Fibroblast of peridontal ligament (primary cell): Measurements from ENCODE around the gene NFATC2.

Experiments used
- DNase-seq: peaks from one replicate; pipeline ENCODE4 v3.0.0-alpha.2; 2010; ENCODE audit errors: extremely low read depth

Gene NFATC2

DNA sequence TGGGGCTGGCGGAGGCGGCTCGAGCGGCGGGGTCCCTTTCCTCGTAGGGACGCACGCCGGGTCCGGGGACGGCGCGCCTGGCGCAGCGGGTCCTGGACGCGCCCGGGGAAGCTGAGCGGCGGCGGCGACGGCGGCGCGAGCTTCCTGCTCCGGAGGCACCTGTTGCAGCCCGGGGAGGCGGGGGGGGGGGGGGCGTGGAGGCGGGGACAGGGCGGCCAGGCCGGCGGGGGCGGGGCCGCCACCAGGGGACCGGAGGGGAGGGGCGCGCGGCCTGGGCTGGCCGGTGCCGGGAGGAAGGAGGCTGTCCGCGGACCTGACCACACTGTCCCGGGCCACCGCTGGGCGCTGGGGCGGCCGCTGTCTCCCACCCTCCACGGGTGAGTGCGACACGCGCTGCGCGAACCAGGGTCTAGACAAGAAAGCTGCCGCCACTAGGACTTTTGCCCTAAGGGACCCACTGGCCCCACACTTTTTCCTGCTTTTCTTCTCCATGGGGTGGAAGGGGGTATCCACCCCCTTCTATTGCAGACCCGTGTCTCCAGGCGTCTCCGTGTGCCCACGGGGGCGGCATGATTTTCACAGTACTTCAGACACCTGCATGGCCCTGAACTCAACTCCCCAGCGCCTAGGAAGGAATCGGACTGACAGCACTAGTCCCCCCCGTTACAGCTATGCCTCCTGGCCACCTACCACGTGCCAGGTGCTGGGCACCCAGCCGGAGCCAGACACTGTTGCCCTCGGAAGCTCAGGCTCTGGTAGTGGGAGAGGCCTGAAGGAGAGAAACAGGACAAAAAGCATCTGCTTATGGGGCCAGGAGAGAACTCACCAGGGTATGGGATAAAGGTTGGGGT, at the start of gene NFATC2:
TSS of gene NFATC2 (minus strand) at position 149 of the 851 bp plus-strand sequence. CDS start 220 bp downstream, outside the sequence.
- no peak for DNase-seq

GRCh38 chr20:51591871-51592270, 49.4 kb upstream of the NFATC2 start:
- no peak for DNase-seq

DNA sequence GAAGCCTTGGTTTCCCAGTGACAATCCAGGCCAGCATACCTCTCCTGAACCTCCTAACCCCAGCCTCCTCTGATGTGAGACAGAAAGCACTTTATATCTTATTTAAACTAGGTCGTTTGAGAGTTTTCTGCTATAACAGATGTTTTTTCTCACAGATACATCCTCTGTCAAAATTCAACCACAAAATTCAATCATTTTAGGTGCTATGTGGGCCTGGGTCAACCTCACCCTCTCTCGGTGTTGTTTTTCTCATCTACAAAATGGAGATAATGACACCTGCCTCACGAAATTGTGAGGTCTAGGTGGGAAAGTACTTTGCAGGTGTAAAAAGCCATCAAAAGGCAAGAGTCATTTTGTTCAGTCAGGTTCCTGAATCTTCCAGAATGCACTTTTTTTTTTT, 46.2 kb upstream of the NFATC2 start:
- DNase-seq = no peak

- DNase-seq = no peak
These were observed 44.6 kb upstream of the NFATC2 start for GRCh38 chr20:51587145-51587544.

DNA sequence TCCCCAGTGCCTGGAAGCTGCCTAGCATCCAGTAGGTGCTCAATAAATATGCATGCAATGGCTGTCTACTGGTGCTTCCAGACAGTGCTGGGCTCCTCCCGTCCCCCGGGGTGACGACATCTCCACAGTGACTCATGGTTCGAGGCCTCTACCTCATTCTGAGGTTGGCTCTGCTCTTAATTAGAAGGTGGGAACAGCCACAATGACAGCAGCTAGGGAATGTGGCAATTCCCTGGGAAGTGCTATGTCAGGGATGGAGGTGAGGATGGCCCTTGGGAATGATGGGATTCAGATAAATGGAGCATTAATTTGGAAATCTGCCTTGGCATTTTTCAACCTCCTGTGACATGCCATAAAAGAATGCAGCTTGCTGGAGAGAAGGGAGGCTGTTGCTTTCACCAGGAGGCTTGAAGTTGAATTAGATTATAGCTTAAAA, 43.5 kb upstream of the NFATC2 start:
- peak; percentile 78 for DNase-seq

GRCh38 chr20:51585148-51585547, 42.6 kb upstream of the NFATC2 start:
- no peak for DNase-seq

GRCh38 chr20:51584737-51585136, 42.2 kb upstream of the NFATC2 start:
- no peak for DNase-seq

- DNase-seq = no peak
These were observed 41.6 kb upstream of the NFATC2 start for GRCh38 chr20:51584116-51584515.

DNA sequence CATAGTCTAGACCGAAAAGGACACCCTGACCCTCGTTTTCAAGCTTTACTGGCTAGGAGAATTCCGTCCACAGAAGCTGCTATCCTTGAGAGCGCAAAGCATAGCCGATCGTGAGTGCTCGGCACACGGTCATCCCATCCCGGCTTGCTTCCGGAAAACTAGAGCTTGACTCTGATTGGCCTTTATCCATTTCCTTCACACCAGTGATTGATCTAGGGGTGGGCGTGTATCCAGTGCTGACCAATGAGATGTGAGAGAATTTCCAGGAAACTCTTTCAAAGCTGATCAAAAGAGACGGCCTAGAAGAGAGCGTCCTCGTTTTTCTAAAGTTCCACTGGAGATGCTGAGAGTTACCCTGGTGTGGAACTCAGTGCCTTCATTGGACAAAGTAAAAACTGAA, 41.0 kb upstream of the NFATC2 start:
- no peak for DNase-seq

DNA sequence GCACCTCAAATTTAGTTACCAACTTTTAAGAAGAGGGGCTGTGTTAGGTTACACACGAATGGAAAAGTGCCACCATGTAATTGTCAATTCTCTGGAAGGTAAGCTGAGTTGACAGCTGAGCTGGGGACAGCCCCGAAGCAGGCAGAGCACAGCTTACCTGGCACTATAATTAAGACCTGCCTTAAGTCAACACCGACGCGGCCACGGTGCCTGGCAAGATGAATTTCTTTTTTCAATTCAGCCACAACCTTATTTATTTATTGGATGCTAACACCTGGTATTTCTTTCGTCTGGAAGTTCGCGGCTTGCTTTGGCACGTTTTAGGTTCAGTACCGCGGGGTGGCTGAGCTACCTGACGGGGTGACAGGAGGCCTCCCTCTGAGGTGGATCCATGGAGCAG, 40.6 kb upstream of the NFATC2 start:
- DNase-seq = no peak

- no peak for DNase-seq
These were observed 39.1 kb upstream of the NFATC2 start for GRCh38 chr20:51581571-51581970.

DNA sequence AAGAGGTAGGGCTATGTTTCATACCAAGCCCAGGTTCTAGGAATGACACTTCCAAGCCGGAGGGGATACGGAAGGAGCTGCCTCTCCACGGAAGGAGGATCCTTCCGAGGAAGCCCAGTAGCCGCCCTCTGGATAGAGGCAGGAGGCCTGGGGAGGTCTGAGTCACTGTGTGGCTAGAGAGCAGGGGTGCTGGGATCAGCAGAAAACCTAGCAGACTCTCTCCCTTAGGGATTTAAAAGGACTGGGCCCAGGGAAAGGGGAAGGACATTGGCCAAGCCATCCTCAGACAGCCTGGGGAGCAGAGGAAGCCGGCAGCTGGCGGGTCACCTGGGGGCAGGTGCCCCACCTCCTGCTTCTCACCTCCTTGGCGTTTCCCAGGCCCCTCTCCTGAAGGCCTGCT, 36.6 kb upstream of the NFATC2 start:
- DNase-seq = peak; percentile 49

GRCh38 chr20:51578145-51578459, 35.6 kb upstream of the NFATC2 start:
- no peak for DNase-seq

DNA sequence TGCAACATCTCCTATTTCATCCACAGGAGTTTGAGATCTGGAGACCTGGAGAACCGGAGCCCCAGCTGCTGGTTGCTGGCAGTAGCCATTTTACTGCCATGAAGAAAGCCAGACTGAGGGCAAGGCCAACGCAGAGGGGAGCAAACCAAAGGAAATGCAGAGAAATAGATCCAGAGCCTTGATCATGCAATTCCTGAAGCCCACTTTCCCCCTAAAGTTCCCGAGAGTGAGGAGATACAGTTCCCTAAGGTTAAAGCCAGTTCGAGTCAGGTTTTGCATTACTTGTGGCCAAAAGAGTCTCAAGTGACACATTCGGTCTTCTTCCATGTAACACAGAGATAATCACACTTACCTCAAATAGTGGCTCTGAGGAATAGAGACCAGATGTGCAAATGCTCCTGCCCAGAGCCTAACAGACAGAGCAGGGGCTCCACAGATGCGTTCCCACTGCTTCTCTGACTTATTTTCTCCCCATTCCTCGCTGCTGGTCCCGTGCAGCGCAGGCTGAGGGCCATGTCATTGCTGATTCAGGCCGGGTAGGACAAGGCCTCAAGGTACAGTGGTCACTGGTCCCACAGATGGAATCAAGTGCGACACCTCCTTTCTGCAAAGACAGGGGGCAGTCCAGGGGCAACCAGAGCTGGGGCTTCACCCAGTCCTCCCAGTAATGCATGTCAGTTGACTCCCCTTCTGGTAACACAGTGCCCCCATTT, 35.1 kb upstream of the NFATC2 start:
- DNase-seq = no peak

DNA sequence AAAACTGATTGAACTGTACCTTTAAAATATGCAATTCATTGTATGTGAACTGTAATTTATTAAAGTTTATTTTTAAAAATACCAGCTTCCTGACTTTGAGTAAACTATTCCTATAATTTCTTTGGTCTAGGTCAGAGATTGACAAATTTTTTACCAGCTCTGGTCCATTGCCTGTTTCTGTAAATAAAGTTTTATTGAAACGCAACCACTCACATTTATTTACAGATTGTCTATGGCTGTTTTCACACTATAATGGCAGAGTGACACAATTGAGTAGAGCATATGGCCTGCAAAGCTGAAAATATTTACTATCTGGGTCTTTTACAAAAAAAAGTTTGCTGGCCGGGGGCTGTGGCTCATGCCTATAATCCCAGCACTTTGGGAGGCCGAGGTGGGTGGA, 33.0 kb upstream of the NFATC2 start:
- no peak for DNase-seq

- DNase-seq = no peak
These were observed 31.9 kb upstream of the NFATC2 start for GRCh38 chr20:51574248-51575033.

GRCh38 chr20:51573576-51574243, 31.2 kb upstream of the NFATC2 start:
- no peak for DNase-seq

DNA sequence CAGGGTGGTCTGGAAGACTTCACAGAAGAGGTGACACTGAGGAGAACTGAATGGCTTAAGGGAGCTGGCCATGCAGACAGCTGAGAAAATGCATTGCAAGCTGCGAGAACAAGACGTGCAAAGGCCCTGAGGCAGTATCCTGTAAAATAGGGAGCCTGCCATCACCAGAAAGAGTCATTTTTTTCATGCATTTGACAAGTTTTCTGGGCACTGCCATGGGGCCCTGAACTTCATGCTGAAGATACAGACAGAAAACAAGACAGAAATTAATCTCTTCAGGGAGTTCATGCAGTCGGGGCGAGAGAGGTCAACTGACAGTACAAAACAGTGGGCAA, 28.9 kb upstream of the NFATC2 start:
- no peak for DNase-seq

GRCh38 chr20:51570739-51571459, 28.4 kb upstream of the NFATC2 start:
- DNase-seq = peak; percentile 53

- peak; percentile 15 for DNase-seq
These were observed 27.6 kb upstream of the NFATC2 start for GRCh38 chr20:51569815-51570738.
